GM18873 (cell line): Measurements from ENCODE around the gene SLC39A11.
"Not testable (repeated sequence)": the region's sequence is repeated elsewhere in the genome, so short reads cannot be mapped to it uniquely, and the experiment has no call there.

Experiments used
- ATAC-seq: cut with Tn5 transposase; IDR thresholded peaks from one replicate; pipeline ENCODE4 v1.9.1; 2021; ENCODE audit warnings: mild to moderate bottlenecking, moderate library complexity, moderate number of reproducible peaks; ENCODE audit not compliant: unreplicated experiment, low FRiP score

SLC39A11 gene

GRCh38 chr17:73015722-73016276, 76.7 kb downstream of the SLC39A11 start:
- ATAC-seq, result no peak

- no peak for ATAC-seq
Measured at GRCh38 chr17:73013816-73014663, 78.4 kb downstream of the SLC39A11 start.

- ATAC-seq, result no peak
Measured at GRCh38 chr17:73013301-73013700, 79.2 kb downstream of the SLC39A11 start.

- no peak for ATAC-seq
Measured at GRCh38 chr17:73011016-73011486, 81.4 kb downstream of the SLC39A11 start.

- ATAC-seq, result no peak
Measured at GRCh38 chr17:73010414-73010813, 82.1 kb downstream of the SLC39A11 start.

GRCh38 chr17:73007407-73007806, 85.1 kb downstream of the SLC39A11 start:
- no peak for ATAC-seq

GRCh38 chr17:73005360-73005759, 87.1 kb downstream of the SLC39A11 start:
- ATAC-seq, result no peak

- ATAC-seq, result no peak
Measured at GRCh38 chr17:73003487-73003886, 89.0 kb downstream of the SLC39A11 start.

- ATAC-seq, result no peak
Measured at GRCh38 chr17:73000832-73001231, 91.7 kb downstream of the SLC39A11 start.

- not testable (repeated sequence) for ATAC-seq
Measured at GRCh38 chr17:72999474-72999873, 93.0 kb downstream of the SLC39A11 start.

GRCh38 chr17:72998343-72998742, 94.1 kb downstream of the SLC39A11 start:
- ATAC-seq, result no peak

GRCh38 chr17:72997559-72997958, 94.9 kb downstream of the SLC39A11 start:
- ATAC-seq, result no peak

GRCh38 chr17:72996791-72997190, 95.7 kb downstream of the SLC39A11 start:
- ATAC-seq, result no peak

GRCh38 chr17:72995008-72995656, 97.4 kb downstream of the SLC39A11 start:
- no peak for ATAC-seq

- ATAC-seq, result not testable (repeated sequence)
Measured at GRCh38 chr17:72992783-72993467, 99.6 kb downstream of the SLC39A11 start.

GRCh38 chr17:72991651-72992050, 100.8 kb downstream of the SLC39A11 start:
- no peak for ATAC-seq

GRCh38 chr17:72989074-72989610, 103.3 kb downstream of the SLC39A11 start:
- no peak for ATAC-seq

- no peak for ATAC-seq
Measured at GRCh38 chr17:72988451-72988850, 104.0 kb downstream of the SLC39A11 start.

GRCh38 chr17:72987166-72987565, 105.3 kb downstream of the SLC39A11 start:
- ATAC-seq, result no peak

GRCh38 chr17:72985882-72986720, 106.4 kb downstream of the SLC39A11 start:
- no peak for ATAC-seq
